Astrocyte of the spinal cord (primary cell): ENCODE measurements around the gene PLD1.

Source experiments
- DNase-seq: peaks from one replicate; pipeline ENCODE4 v3.0.0; 2011; ENCODE audit warnings: low read depth, low spot score
- H3K4me3 ChIP-seq: 2 replicates; pipeline ENCODE4 v1.5.1; 2011; ENCODE audit warnings: low read depth, mild to moderate bottlenecking, low read length, moderate library complexity
- CTCF ChIP-seq: IDR thresholded peaks from 2 replicates; pipeline ENCODE4 v1.5.1; 2012; ENCODE audit warnings: low read depth, mild to moderate bottlenecking, low read length, inconsistent platforms
- in situ Hi-C: cut with HindIII; loops from 2 replicates; pipeline ENCODE4 v1.10.0; 2017; ENCODE audit warnings: low sequenced_read_pairs

Gene PLD1

GRCh38 chr3:171806200-171807128 is 3.8 kb downstream of the PLD1 start:
- no peak for TF ChIP-seq CTCF
- no peak overlapping the region for H3K4me3 ChIP-seq
- DNase-seq = peak; percentile 83
- in situ Hi-C loops = no loop called here

DNA sequence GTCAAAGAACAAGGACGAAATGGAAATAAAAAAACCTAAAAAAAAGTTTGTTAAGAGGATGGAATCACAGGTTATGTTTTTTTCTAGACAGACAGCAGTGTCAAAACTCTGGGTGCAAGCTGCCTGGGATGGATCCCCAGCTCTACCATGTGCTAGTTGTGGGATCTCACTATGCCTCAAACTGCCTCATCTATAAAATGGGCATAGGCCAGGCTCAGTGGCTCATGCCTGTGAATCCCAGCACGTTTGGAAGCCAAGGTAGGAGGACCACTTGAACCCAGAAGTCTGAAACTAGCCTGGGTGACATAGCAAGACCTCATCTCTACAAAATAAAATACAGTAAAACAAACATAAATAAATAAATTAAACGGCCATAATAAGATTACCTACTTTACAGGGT is 4.6 kb downstream of the PLD1 start:
- in situ Hi-C loops = no loop called here
- TF ChIP-seq CTCF = no peak
- no peak for DNase-seq
- H3K4me3 ChIP-seq = no peak overlapping the region

GRCh38 chr3:171804618-171805389 is 5.5 kb downstream of the PLD1 start:
- no peak overlapping the region for H3K4me3 ChIP-seq
- in situ Hi-C loops = no loop called here
- DNase-seq = peak; percentile 83
- no peak for TF ChIP-seq CTCF

GRCh38 chr3:171803044-171803443 is 7.2 kb downstream of the PLD1 start:
- H3K4me3 ChIP-seq = no peak overlapping the region
- no peak for DNase-seq
- in situ Hi-C loops = no loop called here
- TF ChIP-seq CTCF = no peak

DNA sequence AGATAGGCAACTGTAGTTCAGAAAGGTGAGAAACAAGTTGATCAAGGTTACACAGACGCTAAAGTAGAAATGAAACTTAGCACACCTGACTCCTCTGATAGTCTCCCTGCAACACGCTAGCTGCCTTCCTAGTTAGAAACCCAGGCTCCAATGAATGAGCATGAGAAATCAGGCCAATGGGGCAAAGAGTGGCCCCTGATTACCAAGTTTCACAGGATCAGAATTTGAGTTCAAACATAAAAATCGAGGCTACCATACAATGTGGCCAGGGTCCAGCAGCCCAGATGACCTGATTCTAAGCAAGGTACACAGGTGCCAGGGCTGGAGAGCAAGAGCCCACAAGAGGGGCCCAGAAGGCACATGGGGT is 7.7 kb downstream of the PLD1 start:
- in situ Hi-C loops = no loop called here
- no peak for TF ChIP-seq CTCF
- DNase-seq = no peak
- no peak overlapping the region for H3K4me3 ChIP-seq

DNA sequence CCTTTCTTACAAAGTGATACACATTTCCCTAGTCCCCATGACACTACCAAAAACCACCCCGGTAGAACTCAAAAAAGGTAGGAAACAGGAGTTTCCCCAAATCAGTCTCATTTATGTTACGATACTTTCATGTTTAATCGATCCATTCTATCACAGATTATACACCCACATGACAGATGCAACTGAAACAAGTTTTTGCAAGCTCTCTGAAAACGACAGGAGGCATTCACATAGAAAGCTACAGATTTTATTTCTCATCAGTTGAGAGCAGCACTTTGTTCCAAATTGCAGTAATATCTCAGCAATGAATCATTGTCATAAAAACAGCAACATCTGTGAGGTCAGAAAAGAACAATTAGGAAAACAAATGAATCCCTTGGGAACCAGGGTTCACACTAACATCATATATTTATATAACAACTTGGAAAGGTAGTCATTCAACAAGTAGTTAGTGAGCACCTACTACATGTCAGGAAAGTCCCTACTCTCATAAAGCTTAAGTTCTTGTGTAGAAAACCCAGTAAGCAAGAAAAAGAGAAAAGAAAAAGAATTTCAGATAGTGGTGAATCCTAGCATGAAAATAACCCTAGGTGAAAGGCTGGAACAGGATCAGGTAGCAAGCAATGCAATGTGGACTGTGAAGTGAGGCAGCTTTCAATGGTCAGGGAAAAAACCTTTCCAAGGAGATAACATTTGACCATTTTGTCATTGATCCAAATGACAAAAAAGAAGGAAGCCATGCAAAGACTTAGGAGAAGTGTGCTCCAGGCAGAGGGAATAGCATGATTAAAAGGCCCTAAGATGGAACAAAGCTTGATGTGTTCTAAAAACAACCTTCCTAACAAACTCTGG is 8.3 kb downstream of the PLD1 start:
- peak; percentile 92 for DNase-seq
- TF ChIP-seq CTCF = no peak
- in situ Hi-C loops = no loop called here
- H3K4me3 ChIP-seq = no peak overlapping the region
